Kidney (tissue), 14 donors: Measurements from ENCODE around the gene CDRT4. TPM values are rescaled to one million over a fixed set of nuclear protein-coding genes. Genes with fewer than 3 reads are reported as not detected.

ENCODE experiments used
- DNase-seq, 5 donors: peaks; one replicate each; pipeline ENCODE4 v3.0.0-alpha.2; 2013 to 2020
- FAIRE-seq: peaks from 2 replicates; lab custom pipeline; 2012; peaks lifted over from hg19 to GRCh38; lab: Jason Lieb, UNC
- H3K27ac ChIP-seq, 2 donors: one replicate each; pipeline ENCODE4 v1.7.0; 2013; ENCODE audit warnings: low read depth in 2 of 2, low read length in 2 of 2, inconsistent platforms in 1 of 2
- H3K27me3 ChIP-seq: one replicate; pipeline ENCODE4 v1.7.1; 2013; ENCODE audit warnings: low read length, inconsistent platforms; ENCODE audit not compliant: control insufficient read depth, insufficient read depth
- H3K36me3 ChIP-seq, 3 donors: one replicate each; pipeline versions ENCODE4 v1.7.0 to v1.7.1; 2013; ENCODE audit warnings: low read length in 3 of 3, control low read depth in 1 of 3, inconsistent platforms in 1 of 3; ENCODE audit not compliant: insufficient read depth in 3 of 3, control insufficient read depth in 2 of 3
- H3K4me1 ChIP-seq, 3 donors: one replicate each; pipeline versions ENCODE4 v1.7.0 to v1.7.1; 2013; ENCODE audit warnings: low read length in 3 of 3, inconsistent platforms in 1 of 3, low read depth in 1 of 3; ENCODE audit not compliant: control insufficient read depth in 2 of 3, insufficient read depth in 2 of 3
- H3K4me3 ChIP-seq, 3 donors: one replicate each; pipeline versions ENCODE4 v1.7.0 to v1.8.1; 2013; ENCODE audit warnings: low read length in 3 of 3, control low read depth in 1 of 3, inconsistent platforms in 1 of 3
- H3K9ac ChIP-seq, 3 donors: one replicate each; pipeline versions ENCODE4 v1.7.0 to v1.7.1; 2013; ENCODE audit warnings: low read length in 3 of 3, control low read depth in 1 of 3, inconsistent platforms in 1 of 3
- H3K9me3 ChIP-seq, 3 donors: one replicate each; pipeline versions ENCODE4 v1.7.0 to v1.7.1; 2013; ENCODE audit warnings: low read length in 3 of 3, control low read depth in 1 of 3, inconsistent platforms in 1 of 3; ENCODE audit not compliant: control insufficient read depth in 2 of 3, insufficient read depth in 1 of 3
- intact Hi-C: fragments of 100-400 bp; cut with DNase I; formaldehyde crosslinking; loops from one replicate; pipeline ENCODE4 v1.11.1; 2022
- polyA plus RNA-seq: library from polyadenylated mRNA; stranded (reverse); fragments of 350-450 nt; fragmentation: Illumina TruSeq; extraction: RNeasy Lipid Tissue Mini Kit (QIAGEN cat#74804); gene quantifications from one replicate; pipeline ENCODE4 v1.2.3, GENCODE V29; 2014; ENCODE audit warnings: low read depth, low replicate concordance; ENCODE audit not compliant: insufficient read depth
- total RNA-seq: library from RNA; stranded (reverse); fragmentation: NEBNext Ultra II Directional; extraction: Animal tissue kit (Norgen Biotek cat#: 25700); gene quantifications from one replicate; pipeline ENCODE4 v1.2.1, GENCODE V29; 2021
- TF ChIP-seq, protein P1 (sequence below): IDR thresholded peaks from 3 replicates; pipeline ENCODE4 v1.5.1; 2012; ENCODE audit warnings: mild to moderate bottlenecking, moderate library complexity, borderline replicate concordance; ENCODE audit not compliant: insufficient read depth; ENCODE audit errors: extremely low read depth
- donor health status: control.
- donor health status: control.
- donor health status: control.
- donor health status: control.
- donor health status: control.
- donor health status: DM: yes; HTN: yes; CAD: no.
- donor health status: Normal renal cell carcinoma (clear cell type).

CDRT4 gene
- total and polyA plus RNA-seq, 2 donors from 2014 or later, result 4.6 to 8.0 TPM

DNA sequence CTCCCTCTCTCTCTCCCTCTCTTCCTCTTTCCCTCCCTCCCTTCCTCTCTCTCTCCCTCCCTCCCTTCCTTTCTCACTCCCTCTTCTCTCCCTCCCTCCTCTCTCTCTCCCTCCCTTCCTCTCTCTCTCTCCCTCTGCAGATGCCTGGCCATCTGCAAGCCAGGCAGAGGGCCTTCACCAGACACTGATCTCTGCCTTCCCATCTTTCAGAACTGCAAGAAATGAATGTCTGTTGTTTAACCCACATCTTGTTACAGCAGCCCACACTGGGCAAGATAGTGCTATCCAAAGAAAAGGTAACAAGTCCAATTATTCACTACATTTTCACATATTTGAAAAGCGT, 26.2 kb upstream of the CDRT4 start:
- Histone ChIP-seq H3K4me3 (no peak overlapping the region), H3K9ac (no peak overlapping the region), H3K4me1 (no peaks in the 10 kb centered on the region), H3K27ac (no peak overlapping the region), H3K9me3 (no peaks in the 10 kb centered on the region), H3K36me3 (no peaks in the 10 kb centered on the region), H3K27me3 (no peaks in the 10 kb centered on the region)
- DNase-seq (no peak), FAIRE-seq (no peak)
- TF ChIP-seq, protein P1, sequence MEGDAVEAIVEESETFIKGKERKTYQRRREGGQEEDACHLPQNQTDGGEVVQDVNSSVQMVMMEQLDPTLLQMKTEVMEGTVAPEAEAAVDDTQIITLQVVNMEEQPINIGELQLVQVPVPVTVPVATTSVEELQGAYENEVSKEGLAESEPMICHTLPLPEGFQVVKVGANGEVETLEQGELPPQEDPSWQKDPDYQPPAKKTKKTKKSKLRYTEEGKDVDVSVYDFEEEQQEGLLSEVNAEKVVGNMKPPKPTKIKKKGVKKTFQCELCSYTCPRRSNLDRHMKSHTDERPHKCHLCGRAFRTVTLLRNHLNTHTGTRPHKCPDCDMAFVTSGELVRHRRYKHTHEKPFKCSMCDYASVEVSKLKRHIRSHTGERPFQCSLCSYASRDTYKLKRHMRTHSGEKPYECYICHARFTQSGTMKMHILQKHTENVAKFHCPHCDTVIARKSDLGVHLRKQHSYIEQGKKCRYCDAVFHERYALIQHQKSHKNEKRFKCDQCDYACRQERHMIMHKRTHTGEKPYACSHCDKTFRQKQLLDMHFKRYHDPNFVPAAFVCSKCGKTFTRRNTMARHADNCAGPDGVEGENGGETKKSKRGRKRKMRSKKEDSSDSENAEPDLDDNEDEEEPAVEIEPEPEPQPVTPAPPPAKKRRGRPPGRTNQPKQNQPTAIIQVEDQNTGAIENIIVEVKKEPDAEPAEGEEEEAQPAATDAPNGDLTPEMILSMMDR, result no peak
- intact Hi-C loops, result no loop called here

DNA sequence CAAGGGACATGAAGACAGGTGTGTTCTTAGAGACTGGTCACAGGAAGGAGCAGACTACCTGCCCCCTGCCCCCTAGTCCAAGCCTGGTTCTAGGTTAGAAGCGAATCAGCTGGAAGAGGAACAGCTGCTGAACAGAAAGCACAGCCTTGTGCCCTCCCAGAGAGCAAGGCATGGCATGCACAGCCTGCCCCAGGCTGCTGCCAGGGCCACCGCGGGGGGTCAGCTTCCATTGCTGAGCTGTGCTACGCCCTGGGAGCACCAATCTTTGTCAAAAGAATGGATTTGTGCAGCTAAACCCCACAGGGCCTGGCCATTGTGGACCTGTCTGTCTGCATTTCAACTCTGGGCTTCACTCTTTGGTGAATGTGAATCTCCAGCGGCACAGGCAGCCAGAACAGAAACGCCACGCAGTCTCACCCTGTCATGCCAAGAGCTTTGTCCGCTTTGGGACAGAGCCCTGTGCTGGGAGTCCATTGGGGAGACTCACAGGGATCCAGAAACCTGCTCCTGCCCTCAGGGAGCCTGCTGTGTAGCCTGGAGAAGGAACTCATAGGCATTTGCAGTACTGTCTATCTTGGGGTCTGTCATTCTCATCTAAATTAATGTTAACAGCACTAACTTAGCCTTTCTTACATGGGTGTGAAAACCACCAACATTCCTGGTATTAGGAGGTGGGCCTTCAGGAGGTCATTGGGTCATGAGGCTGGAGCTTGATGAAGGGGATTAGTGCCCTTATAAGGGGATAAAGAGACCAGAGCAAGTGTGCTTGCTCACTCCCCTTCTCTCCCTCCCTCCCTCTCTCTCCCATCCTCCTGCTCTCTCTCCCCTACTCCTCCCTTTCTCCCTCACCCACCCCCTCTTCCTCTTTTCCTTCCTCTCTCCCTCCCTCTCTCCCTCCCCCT, 25.6 kb upstream of the CDRT4 start:
- intact Hi-C loops, result no loop called here
- Histone ChIP-seq H3K9ac (no peak overlapping the region), H3K4me3 (no peak overlapping the region), H3K4me1 (no peaks in the 10 kb centered on the region), H3K36me3 (no peaks in the 10 kb centered on the region), H3K9me3 (no peaks in the 10 kb centered on the region), H3K27ac (no peak overlapping the region), H3K27me3 (no peaks in the 10 kb centered on the region)
- TF ChIP-seq, protein P1, result no peak
- FAIRE-seq (no peak), DNase-seq (no peak)

GRCh38 chr17:15492186-15492585, 24.8 kb upstream of the CDRT4 start:
- Histone ChIP-seq H3K4me3 (no peak overlapping the region), H3K9me3 (no peaks in the 10 kb centered on the region), H3K27ac (no peak overlapping the region), H3K36me3 (no peaks in the 10 kb centered on the region), H3K9ac (no peak overlapping the region), H3K4me1 (no peaks in the 10 kb centered on the region), H3K27me3 (no peaks in the 10 kb centered on the region)
- no peak for FAIRE-seq
- TF ChIP-seq, protein P1, result no peak
- no peak for DNase-seq
- intact Hi-C loops, result no loop called here
